ENCODE data around the gene LHX3.

Gene LHX3

DNA sequence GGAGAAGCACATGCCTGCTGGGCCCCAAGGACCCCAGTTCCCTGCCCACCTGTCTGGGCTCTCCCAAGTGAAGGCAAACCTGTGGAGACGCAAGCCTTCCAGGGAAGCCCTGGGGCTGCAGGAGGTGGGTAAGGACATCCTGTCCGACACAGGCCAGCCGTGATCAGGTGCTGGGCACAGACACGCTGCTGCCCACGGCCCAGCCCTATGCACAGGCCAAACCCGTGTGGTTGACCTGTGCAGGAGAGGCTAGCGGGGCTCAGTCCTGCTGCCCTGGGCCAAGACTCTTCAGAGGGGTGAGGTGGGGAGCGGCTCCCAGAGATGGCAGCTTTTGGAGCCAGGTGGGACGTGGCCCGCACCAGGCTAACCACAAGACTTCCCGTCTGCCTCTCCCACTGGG is 14.3 kb downstream of the LHX3 start:
- DNase-seq: no peak

DNA sequence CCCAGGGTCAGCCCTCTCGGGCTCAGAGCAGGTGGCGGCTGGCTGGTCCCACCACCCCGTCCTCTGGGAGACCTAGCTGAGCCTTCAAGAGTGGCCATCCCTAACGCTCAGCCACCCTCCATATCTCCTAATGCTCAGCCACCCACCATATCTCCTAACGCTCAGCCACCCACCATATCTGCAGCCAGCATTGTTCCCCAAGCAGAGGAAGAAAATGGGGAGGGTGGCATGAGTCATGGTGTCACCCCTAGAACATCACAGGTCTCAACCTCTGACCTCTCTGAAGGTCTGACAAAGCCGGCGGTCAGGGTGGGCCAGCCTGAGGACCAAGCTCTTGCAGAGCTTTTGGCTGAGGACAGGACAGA is 14.7 kb downstream of the LHX3 start:
- no peak for DNase-seq

DNA sequence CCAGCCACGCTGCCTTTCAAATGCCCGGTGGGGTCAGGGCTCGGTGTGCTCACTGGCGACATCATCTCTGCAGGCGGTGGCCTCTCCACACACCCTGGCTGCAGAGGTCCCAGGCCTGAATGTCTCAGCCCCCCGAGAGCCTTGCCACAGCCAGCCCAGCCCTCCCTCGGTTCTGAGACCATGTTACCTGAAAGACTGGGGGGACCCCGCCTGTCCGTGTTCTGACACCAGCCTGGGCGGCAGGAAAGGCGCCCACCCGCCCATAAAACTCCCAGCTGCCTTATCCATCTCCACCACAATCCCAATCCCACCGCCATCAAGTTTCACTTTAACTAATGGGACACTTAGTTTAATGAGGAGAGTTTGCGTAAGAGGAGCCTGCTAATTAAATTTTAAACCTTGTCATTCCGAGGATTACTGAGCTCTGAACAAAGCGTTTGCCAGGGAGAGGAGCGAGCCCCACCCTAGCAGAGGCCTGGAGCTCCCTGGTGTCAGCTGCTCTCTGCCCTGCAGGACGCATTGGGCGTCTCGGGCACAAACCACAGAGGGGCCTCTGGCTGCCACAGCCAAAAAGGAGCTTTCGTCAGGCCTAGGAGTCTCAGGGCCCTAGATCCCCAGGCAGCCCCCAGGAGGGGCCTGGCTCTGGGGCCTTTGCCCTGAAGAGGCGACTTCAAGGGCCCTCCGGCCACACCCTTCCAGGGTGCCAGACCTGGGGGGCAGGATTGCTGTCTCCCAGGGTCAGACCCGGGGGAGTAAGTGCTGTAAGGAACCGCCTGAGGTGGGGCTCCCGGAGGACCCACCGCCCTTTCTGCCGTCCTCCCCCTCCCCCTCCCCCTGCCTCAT is 15.3 kb downstream of the LHX3 start:
- DNase-seq: no peak

DNA sequence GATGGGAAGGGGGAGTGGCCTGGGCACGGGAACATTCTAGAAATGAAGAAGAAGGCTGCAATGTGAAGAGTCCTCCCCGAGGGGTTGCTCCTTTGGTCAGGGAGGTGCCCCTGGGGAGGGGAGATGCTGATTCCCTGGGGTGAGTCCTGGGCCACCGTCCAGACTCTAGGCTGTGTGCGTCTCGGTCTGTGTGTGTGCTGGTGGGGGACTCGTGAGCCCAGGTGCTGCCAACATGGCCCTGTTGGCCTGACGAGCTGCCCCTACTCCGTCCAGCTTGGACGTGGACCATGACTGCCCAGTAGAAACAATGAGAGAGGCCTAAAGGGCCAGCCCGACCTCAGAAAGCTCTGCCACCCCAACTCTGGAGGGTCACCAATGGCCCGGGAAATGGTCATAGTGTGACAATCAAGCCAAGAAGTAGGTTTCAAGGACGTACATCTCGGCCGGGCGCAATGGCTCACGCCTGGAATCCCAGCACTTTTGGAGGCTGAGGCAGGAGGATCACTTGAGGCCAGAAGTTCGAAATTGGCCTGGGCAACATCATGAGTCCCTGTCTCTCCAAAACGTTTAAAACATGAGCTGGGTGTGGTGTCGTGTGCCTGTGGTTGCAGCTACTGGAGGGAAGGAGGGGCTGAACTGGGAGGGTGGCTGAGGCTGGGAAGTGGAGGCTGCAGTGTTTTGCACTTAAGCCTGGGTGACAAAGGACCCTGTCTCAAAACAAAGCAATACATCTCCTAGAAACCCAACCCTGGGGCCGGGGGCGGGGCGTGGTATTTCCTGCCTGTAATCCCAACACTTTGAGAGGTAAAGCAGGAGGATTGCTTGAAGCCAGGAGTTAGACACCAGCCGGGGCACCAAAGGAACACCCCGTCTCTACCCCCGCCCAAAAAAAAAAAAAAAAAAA is 17.0 kb downstream of the LHX3 start:
- DNase-seq: no peak

DNA sequence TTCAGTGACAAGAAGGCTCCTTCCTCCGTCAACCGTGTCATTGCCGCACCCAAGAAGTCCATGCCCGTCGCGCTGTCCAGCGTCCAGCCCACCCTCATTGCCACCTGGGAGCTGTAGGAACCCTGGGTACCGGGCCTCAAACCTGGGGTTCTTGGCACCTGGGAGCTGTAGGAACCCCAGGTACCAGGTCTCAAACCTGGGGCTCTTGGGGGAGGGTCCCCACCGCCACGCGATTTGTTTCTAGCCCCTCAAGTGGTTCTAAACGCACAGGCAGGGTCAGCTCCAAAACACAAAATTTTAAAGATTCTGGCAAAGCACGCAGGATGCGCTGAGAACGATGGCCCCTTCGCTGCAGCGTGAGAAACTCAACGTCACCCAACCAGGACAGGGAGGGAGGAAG is 17.7 kb downstream of the LHX3 start:
- DNase-seq: no peak

DNA sequence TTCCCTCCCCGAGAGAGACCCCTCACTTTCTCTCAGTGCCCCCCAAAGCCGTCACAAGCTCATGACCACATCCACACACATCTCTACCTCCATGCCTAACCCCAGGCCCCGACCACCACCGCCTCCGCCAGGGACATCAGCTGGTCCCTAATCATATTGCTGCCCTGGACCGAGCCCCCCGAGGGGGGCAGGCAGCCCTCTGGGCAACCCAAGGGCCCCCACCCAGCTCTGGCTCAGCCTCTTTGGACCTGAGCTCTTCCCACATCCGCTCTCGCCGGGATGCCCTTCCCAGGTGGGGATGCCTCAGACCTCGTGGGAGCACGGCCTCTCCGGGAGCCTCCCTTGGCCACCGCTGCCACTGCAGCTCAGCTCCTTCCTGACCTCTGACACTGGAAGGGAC is 18.5 kb downstream of the LHX3 start:
- DNase-seq: no peak

DNA sequence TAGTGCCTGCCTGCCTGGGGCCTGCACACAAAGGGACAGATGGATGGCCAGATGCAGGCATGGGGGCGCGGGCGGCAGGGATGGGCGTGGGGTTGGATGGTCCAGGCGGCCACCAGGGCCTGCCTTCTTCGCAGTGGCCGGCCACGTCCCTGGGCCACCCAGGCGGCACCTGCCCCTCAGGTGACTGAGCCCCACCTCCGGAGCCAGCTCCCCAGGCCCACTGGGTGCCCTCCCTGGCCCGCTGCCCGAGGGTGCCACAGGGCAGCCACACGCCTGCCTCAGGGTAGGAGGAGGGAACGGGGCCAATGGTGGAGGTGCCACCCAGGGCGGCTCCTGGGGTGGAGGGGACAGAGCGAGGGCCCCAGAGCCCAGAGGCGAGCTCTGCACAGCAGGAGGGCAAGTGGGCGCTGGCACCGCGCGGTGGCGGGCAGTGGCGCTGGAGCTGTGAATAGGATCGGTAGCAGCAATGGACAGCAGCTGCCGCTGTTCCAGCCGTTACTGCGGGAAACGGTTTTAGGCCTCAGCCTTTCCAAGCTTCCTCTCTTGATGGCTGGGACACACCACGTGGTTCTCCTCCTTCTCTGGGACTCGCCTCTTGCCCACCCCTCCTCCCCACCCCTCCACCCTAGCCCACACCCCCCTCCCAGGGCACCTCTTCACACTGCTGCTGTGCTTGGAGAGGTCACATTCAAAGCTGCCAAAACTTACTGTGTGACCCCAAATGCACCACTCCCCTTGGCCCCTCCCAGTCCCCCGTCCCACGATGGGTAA is 19.1 kb downstream of the LHX3 start:
- no peak for DNase-seq

DNA sequence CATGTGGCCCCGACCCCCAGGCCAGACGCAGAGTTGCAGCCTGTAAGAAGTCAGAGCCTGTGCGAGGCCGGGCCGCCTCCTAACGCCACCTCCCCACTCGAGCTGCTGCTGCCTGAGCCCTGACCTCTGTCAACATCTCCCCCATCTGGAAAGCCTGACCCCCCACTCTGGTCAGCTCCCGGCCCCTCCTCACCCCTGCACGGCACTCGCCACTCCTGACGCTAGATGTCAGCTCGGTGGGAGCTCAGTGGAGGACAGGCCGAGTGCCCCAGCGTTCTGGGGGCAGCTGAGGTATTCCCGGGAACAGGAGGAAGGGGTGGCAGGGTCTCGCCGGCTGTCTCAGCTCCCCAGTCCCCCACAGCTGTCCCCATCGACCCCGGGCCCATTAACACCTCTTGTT is 19.9 kb downstream of the LHX3 start:
- no peak for DNase-seq

DNA sequence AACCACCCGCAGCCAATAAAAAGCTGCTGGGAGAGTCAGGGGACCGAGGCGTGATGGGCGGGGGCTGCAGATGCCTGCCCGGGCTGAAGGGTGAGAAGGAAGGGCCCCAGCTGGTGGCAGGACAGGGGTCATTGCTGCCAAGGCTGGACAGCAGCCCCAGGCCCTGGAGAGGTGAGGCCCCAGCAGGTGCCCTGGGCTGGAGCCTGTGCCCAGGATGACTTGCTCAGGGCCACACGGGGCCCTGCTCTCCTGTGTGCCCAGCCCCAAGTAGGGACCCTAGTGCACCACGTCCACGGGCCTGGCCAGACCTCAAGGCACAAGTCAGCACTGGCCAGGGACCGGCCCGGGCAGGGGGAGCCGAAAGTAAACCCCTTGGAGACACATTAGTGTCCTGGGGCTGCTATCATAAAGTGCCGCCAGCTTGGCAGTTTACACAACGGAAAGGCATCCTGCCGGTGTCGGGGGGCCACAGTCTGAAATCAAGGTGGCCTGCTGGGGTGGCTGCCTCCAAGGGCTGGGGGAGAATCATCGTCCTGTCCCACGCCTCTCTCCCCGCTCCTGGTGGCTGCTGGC is 22.0 kb downstream of the LHX3 start:
- DNase-seq: no peak

DNA sequence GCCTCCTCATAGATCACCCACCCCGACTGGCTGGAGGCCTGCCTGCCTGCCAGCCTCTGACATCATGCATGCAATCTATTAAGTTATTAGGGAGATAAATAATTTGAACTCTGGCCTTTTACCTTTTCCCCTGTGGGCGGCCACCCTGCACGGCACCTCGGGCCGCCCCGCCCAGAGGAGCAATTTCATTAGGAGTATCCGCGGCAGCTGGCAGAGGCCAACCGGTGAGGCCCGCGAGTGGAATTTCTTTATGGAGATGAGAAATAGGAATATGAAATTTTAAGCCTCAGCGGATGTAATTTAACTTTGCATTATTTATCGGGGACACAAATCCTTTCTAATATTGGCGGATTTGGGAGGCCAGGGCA is 22.5 kb downstream of the LHX3 start:
- no peak for DNase-seq

DNA sequence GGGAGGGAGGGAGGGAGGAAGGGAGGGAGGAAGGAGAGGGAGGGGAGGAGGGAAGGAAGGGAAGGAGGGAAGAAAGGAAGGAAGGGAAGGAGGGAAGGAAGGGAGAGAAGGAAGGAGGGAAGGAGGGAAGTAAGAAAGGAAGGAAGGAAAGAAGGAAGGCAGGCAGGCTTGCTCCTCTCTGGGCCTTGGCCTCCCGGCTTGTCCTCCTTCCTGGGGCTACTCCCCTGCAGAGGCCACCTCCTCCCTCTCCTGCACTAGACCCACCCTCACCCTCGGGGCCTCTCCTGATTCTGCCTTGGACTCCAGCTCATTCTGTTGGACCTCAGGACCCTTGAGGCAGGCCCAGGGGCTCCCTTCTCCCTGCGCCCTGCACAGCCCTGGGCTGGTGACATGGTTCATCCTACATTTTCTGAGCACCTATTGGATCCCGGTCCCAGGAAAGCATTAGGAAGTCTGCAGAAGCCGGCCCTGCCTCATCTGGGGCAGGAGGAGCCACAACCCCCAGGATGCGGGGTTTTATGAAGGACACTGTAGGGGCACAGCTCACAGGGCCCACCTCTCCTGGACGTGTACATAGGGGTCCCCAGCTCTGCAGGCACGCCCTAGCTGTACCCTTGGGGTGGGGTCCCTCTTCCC is 23.0 kb downstream of the LHX3 start:
- no peak for DNase-seq

DNA sequence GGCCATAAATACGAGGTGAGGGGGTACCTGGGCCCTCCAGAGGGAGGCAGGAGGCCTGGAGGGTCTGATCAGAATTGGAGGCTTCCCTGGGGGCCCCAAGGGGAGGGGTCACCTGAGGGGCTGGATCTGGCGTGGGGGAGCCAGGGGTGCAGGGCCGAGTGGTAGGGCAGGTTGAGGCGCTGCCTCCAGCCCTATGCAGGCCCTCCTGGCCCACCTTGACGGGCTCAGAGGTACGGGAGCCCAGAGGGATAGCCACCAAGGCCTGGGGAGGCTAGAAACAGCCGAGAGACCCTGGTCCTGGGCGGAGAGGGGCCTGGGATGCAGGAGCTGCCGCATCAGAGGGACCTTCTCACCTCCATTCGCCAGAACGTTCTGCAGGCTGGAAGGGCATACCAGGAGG is 24.3 kb downstream of the LHX3 start:
- no peak for DNase-seq

DNA sequence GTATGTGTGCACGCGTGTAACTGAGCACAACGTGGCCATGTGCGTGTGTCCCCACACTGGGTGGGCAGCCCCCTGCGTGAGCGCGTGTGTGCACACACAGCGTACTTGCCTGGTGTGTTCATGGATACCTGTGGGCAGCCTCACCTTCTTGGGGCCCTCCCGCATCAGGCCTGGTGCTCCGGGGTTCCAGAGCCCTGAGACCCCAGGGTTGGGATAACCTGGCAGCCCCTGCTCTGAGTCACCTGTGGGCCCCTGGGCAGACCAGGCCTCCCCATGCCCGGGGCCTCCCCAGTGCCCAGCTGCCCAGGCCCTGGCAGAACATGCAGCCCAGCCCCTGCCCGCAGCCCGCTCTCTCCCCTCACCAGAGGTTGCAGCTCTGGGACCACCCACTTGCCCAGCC is 25.2 kb downstream of the LHX3 start:
- DNase-seq: no peak

DNA sequence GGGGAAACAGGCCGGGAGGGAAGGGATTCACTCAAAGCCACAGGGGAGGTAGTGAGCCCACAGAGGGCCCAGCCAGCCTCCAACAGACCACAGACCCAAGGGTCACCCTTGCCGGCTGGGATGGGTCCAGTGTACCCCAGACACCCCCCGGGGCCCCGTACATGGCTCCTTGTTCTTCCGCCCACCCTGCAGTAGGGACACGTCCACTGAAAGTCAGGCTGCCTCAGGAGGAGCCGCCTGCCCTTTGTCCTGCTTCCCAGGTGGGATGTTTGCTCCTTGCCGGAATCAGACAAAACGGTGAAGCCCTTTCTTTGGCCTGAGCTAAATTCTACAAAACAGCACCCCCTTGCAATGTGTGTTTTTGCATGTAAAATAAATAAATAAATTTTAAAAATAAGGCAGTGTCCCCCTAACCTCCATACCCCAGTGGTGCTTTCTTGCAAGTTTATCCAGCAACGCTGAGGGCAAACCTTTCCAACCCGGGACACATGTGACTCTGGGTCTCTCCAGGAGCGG is 25.8 kb downstream of the LHX3 start:
- no peak for DNase-seq

DNA sequence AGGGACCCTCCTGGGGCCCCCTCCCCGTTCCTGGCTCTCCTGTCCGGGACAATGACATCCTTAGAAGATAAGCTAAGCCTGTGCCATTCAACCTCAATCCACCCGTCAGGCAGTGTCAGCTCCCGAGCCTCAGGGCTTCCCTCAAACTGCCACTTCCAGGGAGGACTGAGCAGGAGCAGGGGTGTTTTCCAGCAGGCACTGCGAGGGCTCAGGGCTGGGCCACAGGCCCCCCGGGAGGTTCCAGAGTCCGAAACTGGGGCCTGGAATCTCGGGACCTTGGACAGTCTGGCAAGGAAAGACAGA is 26.2 kb downstream of the LHX3 start:
- no peak for DNase-seq

DNA sequence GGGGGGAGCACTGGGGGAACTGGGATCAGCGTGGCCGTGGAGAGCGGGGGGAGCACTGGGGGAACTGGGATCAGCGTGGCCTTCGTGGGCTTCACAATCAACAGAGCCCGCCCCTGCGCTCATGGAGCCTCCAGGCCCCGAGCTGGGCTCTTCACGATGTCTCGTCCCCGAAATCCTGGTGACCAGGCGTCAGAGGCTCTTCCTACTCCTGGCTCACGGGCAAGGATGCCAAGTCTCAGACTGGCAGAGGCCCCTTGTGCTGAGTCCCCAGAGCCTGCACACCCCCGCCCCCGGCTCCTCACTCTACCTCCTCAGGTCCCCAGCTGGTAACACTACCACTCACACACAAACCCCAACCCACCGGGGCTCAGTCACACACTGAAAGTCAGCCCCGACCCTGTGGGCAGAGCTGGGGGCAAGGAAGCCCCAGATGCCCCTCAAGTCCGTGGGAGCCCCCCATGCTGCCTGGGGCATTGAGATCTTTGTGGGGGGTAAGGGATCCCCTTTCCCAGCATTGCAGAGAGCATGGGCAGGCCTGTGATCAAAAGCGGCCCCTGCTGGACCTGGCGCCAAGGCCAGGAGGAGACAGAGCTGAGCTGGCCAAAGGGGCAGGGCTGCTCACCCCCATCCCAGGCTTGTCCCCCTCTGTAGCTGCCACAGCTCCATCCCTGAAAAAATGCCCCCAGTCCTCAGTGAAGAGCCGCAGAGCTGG is 26.7 kb downstream of the LHX3 start:
- no peak for DNase-seq

DNA sequence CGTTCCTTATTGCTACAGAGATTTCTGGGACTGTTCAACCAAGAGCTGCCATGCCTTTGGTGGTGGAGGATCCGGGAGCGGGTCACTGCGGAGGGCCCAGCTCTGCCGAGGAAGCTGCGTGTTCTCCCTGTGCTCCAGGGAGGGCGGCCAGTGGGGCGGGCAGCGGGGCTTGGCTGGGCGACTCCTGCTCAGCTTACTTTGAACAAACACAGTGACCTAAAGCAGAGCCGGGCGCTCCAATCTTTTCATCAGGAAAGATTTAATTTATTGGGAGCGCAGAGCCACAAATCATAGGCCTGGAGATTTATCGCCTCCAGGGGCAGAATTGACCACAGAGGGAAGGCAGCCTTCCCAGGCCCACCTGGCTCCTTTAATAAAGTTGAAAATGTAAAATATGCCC is 27.7 kb downstream of the LHX3 start:
- DNase-seq: no peak

DNA sequence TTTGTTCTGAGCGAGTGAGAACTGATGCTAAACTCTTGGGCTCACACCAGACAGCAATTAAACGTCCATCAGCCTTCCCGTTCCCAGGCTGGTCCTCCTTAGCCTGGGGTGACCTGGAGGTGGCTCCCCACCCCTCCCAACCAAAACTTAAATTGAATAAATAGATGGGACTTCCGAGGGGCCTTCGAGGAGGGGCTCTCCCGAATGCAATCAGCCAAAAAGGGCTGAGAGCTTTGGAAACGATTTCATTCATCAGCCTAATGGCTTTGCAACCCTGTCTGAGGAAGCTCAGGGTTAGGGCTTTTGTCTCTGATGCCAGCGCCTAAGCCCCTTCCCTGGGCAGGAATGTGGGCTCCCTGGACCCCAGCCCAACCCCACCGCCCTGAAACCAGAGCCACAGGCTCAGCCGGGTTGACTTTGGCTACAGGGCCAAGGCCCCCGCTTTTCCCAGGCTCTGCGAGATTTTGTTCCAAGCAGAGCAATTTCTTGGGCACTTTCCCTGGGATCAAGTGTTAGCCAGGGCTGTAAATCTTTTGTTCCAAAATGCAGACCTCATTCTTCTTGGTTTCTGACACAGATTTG is 29.2 kb downstream of the LHX3 start:
- no peak for DNase-seq

DNA sequence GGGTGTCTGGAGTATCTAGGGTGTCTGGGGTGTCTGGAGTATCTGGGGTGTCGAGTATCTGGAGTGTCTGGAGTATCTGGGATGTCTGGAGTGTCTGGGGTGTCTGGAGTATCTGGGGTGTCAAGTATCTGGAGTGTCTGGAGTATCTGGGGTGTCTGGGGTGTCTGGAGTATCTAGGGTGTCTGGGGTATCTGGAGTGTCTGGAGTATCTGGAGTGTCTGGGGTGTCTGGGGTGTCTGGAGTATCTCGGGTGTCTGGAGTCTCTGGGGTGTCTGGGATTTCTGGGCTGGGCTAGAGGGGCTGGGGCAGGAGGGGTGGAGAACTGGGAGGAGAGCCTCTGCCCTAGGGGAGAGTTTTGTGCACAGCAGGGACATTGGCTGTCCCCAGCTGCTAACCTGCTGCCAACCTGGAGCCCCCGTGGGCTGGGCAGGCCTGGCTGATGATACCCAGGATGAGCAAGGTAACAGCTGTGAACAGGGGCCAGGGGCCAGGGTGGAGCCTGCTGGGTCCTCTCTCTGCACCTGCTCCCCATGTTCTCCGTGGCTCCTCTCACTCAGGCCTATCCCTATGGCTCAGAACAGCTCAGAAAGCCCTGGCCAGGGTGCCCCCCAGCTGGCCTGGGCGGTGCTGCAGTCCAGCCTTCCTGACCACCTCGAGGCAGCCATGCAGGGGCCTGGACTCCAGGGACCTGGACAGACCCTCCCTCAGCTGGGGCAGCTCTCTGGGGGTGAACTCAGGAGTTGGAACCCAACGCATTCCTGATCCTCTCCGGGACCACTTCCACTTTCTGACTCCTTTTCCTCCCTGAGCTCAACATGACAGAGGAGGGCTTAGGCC is 29.9 kb downstream of the LHX3 start:
- DNase-seq: no peak

DNA sequence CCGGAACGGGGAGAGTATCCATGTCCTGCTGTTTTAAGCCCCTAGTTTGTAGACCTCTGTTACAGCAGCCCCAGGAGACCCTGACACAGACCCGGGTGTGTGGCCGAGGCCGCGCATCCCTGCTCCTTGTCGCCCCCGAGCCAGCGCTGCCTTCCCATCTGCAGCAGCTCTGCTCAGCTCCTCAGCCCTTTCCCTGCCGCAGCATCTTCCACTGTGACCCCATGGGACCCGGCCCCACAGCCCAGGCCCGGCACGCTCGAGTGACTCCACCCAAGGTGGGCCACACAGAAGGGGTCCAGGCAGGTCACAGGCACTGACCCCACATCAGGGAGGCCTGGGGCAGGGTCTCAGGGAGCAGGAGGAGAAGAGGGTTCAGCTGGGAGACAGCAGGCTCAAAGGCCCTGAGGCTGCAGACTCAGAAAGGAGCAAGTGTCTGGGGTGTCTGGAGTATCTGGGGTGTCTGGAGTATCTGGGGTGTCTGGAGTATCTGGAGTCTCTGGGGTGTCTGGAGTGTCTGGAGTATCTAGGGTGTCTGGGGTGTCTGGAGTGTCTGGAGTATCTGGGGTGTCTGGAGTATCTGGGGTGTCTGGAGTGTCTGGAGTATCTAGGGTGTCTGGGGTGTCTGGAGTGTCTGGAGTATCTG is 31.2 kb downstream of the LHX3 start:
- no peak for DNase-seq
